ENCODE data around the gene DIS3L2. TPM values are rescaled to one million over a fixed set of nuclear protein-coding genes. Genes with fewer than 3 reads are reported as not detected.

The DIS3L2 gene
- total RNA-seq, 2 experiments from 2014 or later: 20.2 to 20.6 TPM

GRCh38 chr2:231996797-231997540 is 35.5 kb downstream of the DIS3L2 start:
- BruUV-seq (replicated peaks): no TSS peak
- CTCF ChIA-PET (ENCODE audit: unreplicated experiment): no interaction called here
- H4K20me1 ChIP-seq (ENCODE audit: insufficient read depth, low read length): 0 out of 2 replicates have a peak, but pooled peaks cover 4% of the 10 kb centered on the region

GRCh38 chr2:231998046-231998445 is 36.5 kb downstream of the DIS3L2 start:
- TF ChIP-seq EZH2phosphoT487 (IDR thresholded peaks at IDR 0.05; ENCODE audit: borderline replicate concordance, low read depth, low read length) (no peak), CTCF (conservative IDR thresholded peaks at IDR 0.05; ENCODE audit: low read length) (no peak)
- no peaks in the 10 kb centered on the region for H3K9me3 ChIP-seq (ENCODE audit: low read length)
- POLR2A ChIA-PET: no interaction called here
- H3K9me2 ChIP-seq (ENCODE audit: insufficient read depth, low read length): no peaks in the 10 kb centered on the region
- H3K79me2 ChIP-seq (ENCODE audit: insufficient read depth, low read depth, low read length): no peaks in the 10 kb centered on the region
- no peak overlapping the region for H3K27ac ChIP-seq (ENCODE audit: low read depth, low read length, poor library complexity, severe bottlenecking)
- 0 out of 2 replicates have a peak, but pooled peaks cover 4% of the 10 kb centered on the region for H4K20me1 ChIP-seq (ENCODE audit: insufficient read depth, low read length)
- no TSS peak for BruUV-seq (replicated peaks)
- H2AFZ ChIP-seq (ENCODE audit: low read length): no peak overlapping the region
- intact Hi-C loops (cut with micrococcal nuclease; ENCODE audit: unreplicated experiment): no loop called here
- no peaks in the 10 kb centered on the region for H3K4me1 ChIP-seq (ENCODE audit: insufficient read depth, low read length, poor library complexity, severe bottlenecking)
- H3K4me3 ChIP-seq (ENCODE audit: low read depth, low read length, poor library complexity, severe bottlenecking): no peak overlapping the region
- no peaks in the 10 kb centered on the region for H3K36me3 ChIP-seq (ENCODE audit: insufficient read depth, low read length)
- CTCF ChIA-PET (ENCODE audit: unreplicated experiment): no interaction called here
- no peak overlapping the region for H3K4me2 ChIP-seq (ENCODE audit: low read length)
- DNase-seq (ENCODE audit: low spot score): no peak

More at GRCh38 chr2:231996797-231997540, 35.5 kb downstream of the DIS3L2 start:
- H3K4me3 ChIP-seq (ENCODE audit: low read depth, low read length, poor library complexity, severe bottlenecking): no peak overlapping the region
- no peaks in the 10 kb centered on the region for H3K9me3 ChIP-seq (ENCODE audit: low read length)
- no peaks in the 10 kb centered on the region for H3K36me3 ChIP-seq (ENCODE audit: insufficient read depth, low read length)
- DNase-seq (ENCODE audit: low spot score): no peak
- no peak for TF ChIP-seq EZH2phosphoT487 (IDR thresholded peaks at IDR 0.05; ENCODE audit: borderline replicate concordance, low read depth, low read length)
- TF ChIP-seq CTCF (conservative IDR thresholded peaks at IDR 0.05; ENCODE audit: low read length): no peak
- POLR2A ChIA-PET: interaction anchor here (0.5 to 0.6 kb wide), 2 partner anchors 257 to 290 kb away, joined by 5 to 6 read pairs; no protein-coding TSS in a partner anchor
- no peak overlapping the region for H2AFZ ChIP-seq (ENCODE audit: low read length)
- no peaks in the 10 kb centered on the region for H3K79me2 ChIP-seq (ENCODE audit: insufficient read depth, low read depth, low read length)
- H3K27ac ChIP-seq (ENCODE audit: low read depth, low read length, poor library complexity, severe bottlenecking): no peak overlapping the region
- no peaks in the 10 kb centered on the region for H3K9me2 ChIP-seq (ENCODE audit: insufficient read depth, low read length)
- no peak overlapping the region for H3K4me2 ChIP-seq (ENCODE audit: low read length)
- H3K4me1 ChIP-seq (ENCODE audit: insufficient read depth, low read length, poor library complexity, severe bottlenecking): no peaks in the 10 kb centered on the region
- intact Hi-C loops (cut with micrococcal nuclease; ENCODE audit: unreplicated experiment): no loop called here

GRCh38 chr2:232000439-232000838 is 38.9 kb downstream of the DIS3L2 start:
- no peak for DNase-seq (ENCODE audit: low spot score)
- ChIA-PET CTCF (ENCODE audit: unreplicated experiment) (no interaction called here), POLR2A (interaction anchor here (0.6 to 0.7 kb wide), 2 partner anchors 108 to 113 kb away, joined by 4 to 5 read pairs; no protein-coding TSS in a partner anchor)
- Histone ChIP-seq H3K36me3 (ENCODE audit: insufficient read depth, low read length) (no peaks in the 10 kb centered on the region), H3K9me2 (ENCODE audit: insufficient read depth, low read length) (no peaks in the 10 kb centered on the region), H3K27ac (ENCODE audit: low read depth, low read length, poor library complexity, severe bottlenecking) (no peak overlapping the region), H3K4me2 (ENCODE audit: low read length) (no peak overlapping the region), H3K79me2 (ENCODE audit: insufficient read depth, low read depth, low read length) (no peaks in the 10 kb centered on the region), H4K20me1 (ENCODE audit: insufficient read depth, low read length) (0 out of 2 replicates have a peak, but pooled peaks cover 4% of the 10 kb centered on the region), H3K4me3 (ENCODE audit: low read depth, low read length, poor library complexity, severe bottlenecking) (no peak overlapping the region), H3K4me1 (ENCODE audit: insufficient read depth, low read length, poor library complexity, severe bottlenecking) (no peaks in the 10 kb centered on the region), H3K9me3 (ENCODE audit: low read length) (no peaks in the 10 kb centered on the region), H2AFZ (ENCODE audit: low read length) (no peak overlapping the region)
- no TSS peak for BruUV-seq (replicated peaks)
- no peak for TF ChIP-seq EZH2phosphoT487 (IDR thresholded peaks at IDR 0.05; ENCODE audit: borderline replicate concordance, low read depth, low read length)
- TF ChIP-seq CTCF (conservative IDR thresholded peaks at IDR 0.05; ENCODE audit: low read length): no peak
- intact Hi-C loops (cut with micrococcal nuclease; ENCODE audit: unreplicated experiment): no loop called here

Data from OCI-LY7 (cell line).